ENCODE data around the gene SMC6.

Gene SMC6

DNA sequence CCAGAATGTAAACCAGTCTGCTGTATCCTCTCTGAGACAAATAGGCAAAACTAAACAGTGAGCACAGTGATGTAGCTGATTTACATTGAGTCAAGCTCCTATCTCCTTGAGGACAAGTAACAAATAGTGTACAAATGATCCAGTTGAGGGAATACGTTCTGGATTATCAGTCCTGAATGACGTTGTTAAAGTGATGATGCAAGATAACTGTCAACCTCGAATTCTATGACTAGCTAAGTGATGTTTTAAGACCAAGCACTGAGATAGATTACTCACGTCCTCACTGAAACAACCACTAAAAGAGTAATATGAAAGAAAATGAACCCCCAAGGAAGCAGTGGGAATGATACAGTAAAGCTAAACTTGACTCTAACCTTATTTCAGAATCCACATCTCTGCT lies 46.8 kb downstream of the SMC6 start:
- Histone ChIP-seq H3K9ac (ENCODE audit: low read length) (no peak overlapping the region), H3K36me3 (ENCODE audit: control insufficient read depth, low read depth, low read length) (peaks cover 71% of the 10 kb centered on the region), H3K27me3 (ENCODE audit: control insufficient read depth, insufficient read depth, low read length) (no peaks in the 10 kb centered on the region), H3K4me3 (ENCODE audit: low read length) (no peak overlapping the region), H3K27ac (ENCODE audit: low read length) (no peak overlapping the region), H3K9me3 (ENCODE audit: control insufficient read depth, low read depth, low read length) (no peaks in the 10 kb centered on the region), H3K4me1 (ENCODE audit: control insufficient read depth, low read depth, low read length) (no peaks in the 10 kb centered on the region)

DNA sequence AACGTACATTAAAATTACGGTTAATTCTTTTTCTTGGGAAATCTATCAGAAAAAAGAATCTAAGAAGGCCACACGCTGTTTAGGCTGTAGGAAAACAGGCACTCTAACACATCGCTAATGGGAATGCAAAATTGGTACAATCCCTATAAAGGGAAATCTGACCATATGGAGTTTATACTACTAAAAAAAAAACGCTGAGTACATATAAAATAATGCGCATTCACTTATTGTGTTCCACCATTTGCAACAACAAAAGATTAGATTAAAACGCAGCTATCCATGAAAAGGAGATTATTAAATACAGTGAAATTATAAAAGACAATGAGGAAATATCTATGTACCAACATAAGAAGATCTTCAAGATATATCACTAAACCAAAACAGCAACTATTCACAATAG lies 62.8 kb downstream of the SMC6 start:
- Histone ChIP-seq H3K9me3 (ENCODE audit: control insufficient read depth, low read depth, low read length) (no peaks in the 10 kb centered on the region), H3K4me3 (ENCODE audit: low read length) (no peak overlapping the region), H3K27me3 (ENCODE audit: control insufficient read depth, insufficient read depth, low read length) (no peaks in the 10 kb centered on the region), H3K4me1 (ENCODE audit: control insufficient read depth, low read depth, low read length) (no peaks in the 10 kb centered on the region), H3K36me3 (ENCODE audit: control insufficient read depth, low read depth, low read length) (peaks cover 58% of the 10 kb centered on the region), H3K27ac (ENCODE audit: low read length) (no peak overlapping the region), H3K9ac (ENCODE audit: low read length) (no peak overlapping the region)

GRCh38 chr2:17689010-17689409 lies 64.6 kb downstream of the SMC6 start:
- no peaks in the 10 kb centered on the region for H3K4me1 ChIP-seq (ENCODE audit: control insufficient read depth, low read depth, low read length)
- peaks cover 55% of the 10 kb centered on the region for H3K36me3 ChIP-seq (ENCODE audit: control insufficient read depth, low read depth, low read length)
- H3K9ac ChIP-seq (ENCODE audit: low read length): no peak overlapping the region
- H3K27ac ChIP-seq (ENCODE audit: low read length): no peak overlapping the region
- H3K9me3 ChIP-seq (ENCODE audit: control insufficient read depth, low read depth, low read length): no peaks in the 10 kb centered on the region
- no peaks in the 10 kb centered on the region for H3K27me3 ChIP-seq (ENCODE audit: control insufficient read depth, insufficient read depth, low read length)
- no peak overlapping the region for H3K4me3 ChIP-seq (ENCODE audit: low read length)

DNA sequence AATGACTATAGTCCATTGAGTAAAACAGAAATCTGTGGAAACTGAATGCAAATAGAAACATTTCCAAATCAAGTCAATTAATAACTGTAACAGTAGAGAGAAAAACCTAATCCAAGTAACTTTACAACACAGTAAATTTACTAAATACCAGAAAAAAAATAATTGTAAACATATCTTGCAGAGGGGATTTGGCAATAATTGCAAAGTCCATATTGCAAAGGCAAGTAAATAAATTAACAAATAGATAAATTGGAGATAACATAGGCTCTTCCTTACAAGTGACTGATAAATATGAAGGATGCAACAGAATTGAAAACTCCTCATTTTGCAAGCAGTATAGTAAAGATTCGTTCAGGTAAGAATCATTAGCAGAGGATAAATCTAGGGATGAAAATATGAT lies 65.0 kb downstream of the SMC6 start:
- H3K9me3 ChIP-seq (ENCODE audit: control insufficient read depth, low read depth, low read length): no peaks in the 10 kb centered on the region
- H3K9ac ChIP-seq (ENCODE audit: low read length): no peak overlapping the region
- H3K27ac ChIP-seq (ENCODE audit: low read length): no peak overlapping the region
- peaks cover 55% of the 10 kb centered on the region for H3K36me3 ChIP-seq (ENCODE audit: control insufficient read depth, low read depth, low read length)
- H3K27me3 ChIP-seq (ENCODE audit: control insufficient read depth, insufficient read depth, low read length): no peaks in the 10 kb centered on the region
- H3K4me3 ChIP-seq (ENCODE audit: low read length): no peak overlapping the region
- no peaks in the 10 kb centered on the region for H3K4me1 ChIP-seq (ENCODE audit: control insufficient read depth, low read depth, low read length)

GRCh38 chr2:17683981-17684380 lies 69.6 kb downstream of the SMC6 start:
- Histone ChIP-seq H3K27me3 (ENCODE audit: control insufficient read depth, insufficient read depth, low read length) (no peaks in the 10 kb centered on the region), H3K27ac (ENCODE audit: low read length) (no peak overlapping the region), H3K9me3 (ENCODE audit: control insufficient read depth, low read depth, low read length) (no peaks in the 10 kb centered on the region), H3K4me1 (ENCODE audit: control insufficient read depth, low read depth, low read length) (no peaks in the 10 kb centered on the region), H3K9ac (ENCODE audit: low read length) (no peak overlapping the region), H3K4me3 (ENCODE audit: low read length) (no peak overlapping the region), H3K36me3 (ENCODE audit: control insufficient read depth, low read depth, low read length) (peaks cover 63% of the 10 kb centered on the region)

GRCh38 chr2:17682098-17682857 lies 71.3 kb downstream of the SMC6 start:
- no peak overlapping the region for H3K27ac ChIP-seq (ENCODE audit: low read length)
- H3K4me1 ChIP-seq (ENCODE audit: control insufficient read depth, low read depth, low read length): no peaks in the 10 kb centered on the region
- no peak overlapping the region for H3K4me3 ChIP-seq (ENCODE audit: low read length)
- no peak overlapping the region for H3K9ac ChIP-seq (ENCODE audit: low read length)
- H3K9me3 ChIP-seq (ENCODE audit: control insufficient read depth, low read depth, low read length): no peaks in the 10 kb centered on the region
- H3K27me3 ChIP-seq (ENCODE audit: control insufficient read depth, insufficient read depth, low read length): no peaks in the 10 kb centered on the region
- H3K36me3 ChIP-seq (ENCODE audit: control insufficient read depth, low read depth, low read length): peaks cover 68% of the 10 kb centered on the region

DNA sequence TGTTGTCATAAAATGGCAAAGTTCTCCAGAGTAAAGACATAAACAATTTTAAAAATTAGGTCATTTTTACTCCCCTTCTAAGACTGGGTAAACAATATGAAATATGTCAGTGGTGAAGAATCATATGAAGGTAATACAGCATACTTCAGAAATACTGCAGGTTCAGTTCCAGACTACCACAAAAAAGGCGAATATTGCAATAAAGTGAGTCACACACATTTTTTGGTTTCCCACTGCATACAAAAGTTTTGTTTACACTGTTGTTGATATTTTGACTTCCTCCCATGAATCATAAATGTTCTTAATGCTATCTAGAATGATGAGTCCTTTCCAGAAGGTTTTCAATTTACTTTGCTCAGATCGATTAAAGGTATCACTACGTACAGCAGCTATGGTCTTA lies 73.5 kb downstream of the SMC6 start:
- H3K4me1 ChIP-seq (ENCODE audit: control insufficient read depth, low read depth, low read length): no peaks in the 10 kb centered on the region
- peaks cover 71% of the 10 kb centered on the region for H3K36me3 ChIP-seq (ENCODE audit: control insufficient read depth, low read depth, low read length)
- no peaks in the 10 kb centered on the region for H3K9me3 ChIP-seq (ENCODE audit: control insufficient read depth, low read depth, low read length)
- no peak overlapping the region for H3K9ac ChIP-seq (ENCODE audit: low read length)
- no peak overlapping the region for H3K4me3 ChIP-seq (ENCODE audit: low read length)
- no peak overlapping the region for H3K27ac ChIP-seq (ENCODE audit: low read length)
- H3K27me3 ChIP-seq (ENCODE audit: control insufficient read depth, insufficient read depth, low read length): no peaks in the 10 kb centered on the region

DNA sequence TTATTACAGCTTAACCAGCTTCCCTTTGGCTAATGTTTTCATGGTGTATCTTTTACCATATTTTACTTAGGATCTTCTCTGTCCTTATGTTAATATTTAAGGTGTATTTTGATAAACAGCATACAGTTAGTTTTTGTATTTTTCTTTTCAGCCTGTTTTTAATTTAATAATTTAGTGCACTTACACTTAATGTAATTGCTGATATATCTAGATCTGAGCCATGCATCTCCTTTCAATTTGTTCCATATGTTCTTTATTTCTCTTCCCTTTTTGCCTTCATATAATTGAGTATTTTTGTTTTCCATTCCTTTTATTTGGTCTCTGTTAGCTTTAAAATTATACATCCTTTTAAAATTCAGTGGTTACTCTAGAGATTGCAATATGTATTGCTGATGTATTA lies 78.8 kb downstream of the SMC6 start:
- Histone ChIP-seq H3K27me3 (ENCODE audit: control insufficient read depth, insufficient read depth, low read length) (no peaks in the 10 kb centered on the region), H3K27ac (ENCODE audit: low read length) (no peak overlapping the region), H3K4me3 (ENCODE audit: low read length) (no peak overlapping the region), H3K9ac (ENCODE audit: low read length) (no peak overlapping the region), H3K4me1 (ENCODE audit: control insufficient read depth, low read depth, low read length) (no peaks in the 10 kb centered on the region), H3K36me3 (ENCODE audit: control insufficient read depth, low read depth, low read length) (peaks cover 47% of the 10 kb centered on the region), H3K9me3 (ENCODE audit: control insufficient read depth, low read depth, low read length) (no peaks in the 10 kb centered on the region)

- H3K27ac ChIP-seq (ENCODE audit: low read length): no peak overlapping the region
- H3K4me1 ChIP-seq (ENCODE audit: control insufficient read depth, low read depth, low read length): no peaks in the 10 kb centered on the region
- H3K9ac ChIP-seq (ENCODE audit: low read length): no peak overlapping the region
- H3K36me3 ChIP-seq (ENCODE audit: control insufficient read depth, low read depth, low read length): peaks cover 49% of the 10 kb centered on the region
- no peak overlapping the region for H3K4me3 ChIP-seq (ENCODE audit: low read length)
- no peaks in the 10 kb centered on the region for H3K27me3 ChIP-seq (ENCODE audit: control insufficient read depth, insufficient read depth, low read length)
- no peaks in the 10 kb centered on the region for H3K9me3 ChIP-seq (ENCODE audit: control insufficient read depth, low read depth, low read length)
Observed at GRCh38 chr2:17672583-17673317, 80.9 kb downstream of the SMC6 start.

GRCh38 chr2:17667898-17668297 lies 85.7 kb downstream of the SMC6 start:
- no peaks in the 10 kb centered on the region for H3K4me1 ChIP-seq (ENCODE audit: control insufficient read depth, low read depth, low read length)
- H3K36me3 ChIP-seq (ENCODE audit: control insufficient read depth, low read depth, low read length): peaks cover 69% of the 10 kb centered on the region
- H3K9ac ChIP-seq (ENCODE audit: low read length): no peak overlapping the region
- H3K9me3 ChIP-seq (ENCODE audit: control insufficient read depth, low read depth, low read length): no peaks in the 10 kb centered on the region
- no peak overlapping the region for H3K4me3 ChIP-seq (ENCODE audit: low read length)
- no peak overlapping the region for H3K27ac ChIP-seq (ENCODE audit: low read length)
- no peaks in the 10 kb centered on the region for H3K27me3 ChIP-seq (ENCODE audit: control insufficient read depth, insufficient read depth, low read length)

GRCh38 chr2:17664534-17664933 lies 89.1 kb downstream of the SMC6 start:
- Histone ChIP-seq H3K36me3 (ENCODE audit: control insufficient read depth, low read depth, low read length) (peaks cover 57% of the 10 kb centered on the region), H3K4me3 (ENCODE audit: low read length) (no peak overlapping the region), H3K27ac (ENCODE audit: low read length) (no peak overlapping the region), H3K27me3 (ENCODE audit: control insufficient read depth, insufficient read depth, low read length) (no peaks in the 10 kb centered on the region), H3K9ac (ENCODE audit: low read length) (no peak overlapping the region), H3K4me1 (ENCODE audit: control insufficient read depth, low read depth, low read length) (no peaks in the 10 kb centered on the region), H3K9me3 (ENCODE audit: control insufficient read depth, low read depth, low read length) (no peaks in the 10 kb centered on the region)

- H3K9ac ChIP-seq (ENCODE audit: low read length): no peak overlapping the region
- H3K27ac ChIP-seq (ENCODE audit: low read length): no peak overlapping the region
- no peaks in the 10 kb centered on the region for H3K27me3 ChIP-seq (ENCODE audit: control insufficient read depth, insufficient read depth, low read length)
- no peaks in the 10 kb centered on the region for H3K4me1 ChIP-seq (ENCODE audit: control insufficient read depth, low read depth, low read length)
- peaks cover 42% of the 10 kb centered on the region for H3K36me3 ChIP-seq (ENCODE audit: control insufficient read depth, low read depth, low read length)
- H3K9me3 ChIP-seq (ENCODE audit: control insufficient read depth, low read depth, low read length): no peaks in the 10 kb centered on the region
- H3K4me3 ChIP-seq (ENCODE audit: low read length): no peak overlapping the region
Observed at GRCh38 chr2:17662723-17663122, 90.9 kb downstream of the SMC6 start.
